Colonic mucosa (tissue), 4 donors: ENCODE data around the gene NTSR1. TPM values are rescaled to one million over a fixed set of nuclear protein-coding genes. Genes with fewer than 3 reads are reported as not detected.
A peak's percentile ranks its signal among the peaks of the same experiment; 100 is the strongest.
"Not testable (repeated sequence)": the region's sequence is repeated elsewhere in the genome, so short reads cannot be mapped to it uniquely, and the experiment has no call there.

Experiments used
- DNase-seq: peaks from one replicate; pipeline ENCODE4 v3.0.0-alpha.2; 2020
- H3K27ac ChIP-seq: fragments of 200-600 bp; one replicate; pipeline ENCODE4 v1.8.0; 2021
- H3K27me3 ChIP-seq: fragments of 200-600 bp; one replicate; pipeline ENCODE4 v1.8.0; 2021
- H3K36me3 ChIP-seq: fragments of 200-600 bp; one replicate; pipeline ENCODE4 v1.8.0; 2021
- H3K4me1 ChIP-seq: fragments of 200-600 bp; one replicate; pipeline ENCODE4 v1.8.0; 2021; ENCODE audit warnings: mild to moderate bottlenecking
- H3K4me3 ChIP-seq: fragments of 200-600 bp; one replicate; pipeline ENCODE4 v1.8.0; 2021
- H3K9ac ChIP-seq, 2 donors: one replicate each; pipeline ENCODE4 v1.7.0; 2013; ENCODE audit warnings: control low read depth in 2 of 2, low read depth in 2 of 2, low read length in 2 of 2
- H3K9me3 ChIP-seq: fragments of 200-600 bp; one replicate; pipeline ENCODE4 v1.8.0; 2021
- CTCF ChIP-seq: fragments of 200-600 bp; IDR thresholded peaks from one replicate; pipeline ENCODE4 v1.8.0; 2022; ENCODE audit warnings: antibody characterized with exemption, mild to moderate bottlenecking
- intact Hi-C: fragments of 100-400 bp; cut with DNase I; formaldehyde crosslinking; loops from one replicate; pipeline ENCODE4 v1.14.1; 2022
- total RNA-seq, 2 donors: library from RNA; stranded (reverse); fragmentation: NEBNext Ultra II Directional in 1 of 2; extraction: Animal tissue kit (Norgen Biotek cat#: 25700) in 1 of 2; gene quantifications; one replicate each; pipeline ENCODE4 v1.2.1, GENCODE V29; 2021
- donor health status: healthy.
- donor health status: DM: no; HTN: no; CAD: no.
- donor health status: DM: no; HTN: no; CAD: no.

Gene NTSR1
- total RNA-seq, 2 donors from 2014 or later = 0.05 to 2.9 TPM

DNA sequence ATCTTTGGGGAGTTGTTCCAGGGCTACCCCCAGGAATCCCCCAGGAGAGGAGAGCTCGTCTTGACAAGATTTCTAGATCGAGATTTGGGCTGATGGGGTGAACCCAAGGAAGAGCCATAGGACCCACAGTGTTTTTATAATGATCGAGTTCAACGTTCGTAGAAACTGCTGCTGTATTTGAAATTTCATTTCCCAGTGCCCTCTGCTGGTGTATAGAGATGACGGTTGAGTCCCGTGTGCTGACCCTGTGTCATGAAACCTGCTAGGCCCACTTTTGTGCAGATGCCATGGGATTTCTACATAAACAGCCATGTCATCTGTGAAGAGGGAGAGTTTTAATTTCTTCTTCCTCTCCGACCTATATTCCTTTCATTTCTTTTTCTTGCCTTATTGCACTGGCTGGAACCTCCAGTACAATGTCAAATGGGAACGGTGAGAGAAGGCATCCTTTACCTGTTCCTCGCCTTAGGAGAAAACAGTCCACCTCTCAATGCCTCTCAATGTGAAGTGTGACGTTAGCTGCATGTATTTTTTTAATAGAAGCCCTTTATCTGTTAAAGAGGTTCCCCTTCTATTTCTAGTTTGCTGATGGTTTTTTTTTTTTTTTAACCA is 28.6 kb upstream of the NTSR1 start:
- no peak overlapping the region for H3K27ac ChIP-seq
- TF ChIP-seq CTCF = no peak
- no peaks in the 10 kb centered on the region for H3K9me3 ChIP-seq
- no peaks in the 10 kb centered on the region for H3K27me3 ChIP-seq
- no peaks in the 10 kb centered on the region for H3K36me3 ChIP-seq
- no peaks in the 10 kb centered on the region for H3K4me1 ChIP-seq
- no peak overlapping the region for H3K9ac ChIP-seq
- intact Hi-C loops = no loop called here
- H3K4me3 ChIP-seq = no peak overlapping the region
- no peak for DNase-seq

- H3K27me3 ChIP-seq = no peaks in the 10 kb centered on the region
- no peak for TF ChIP-seq CTCF
- H3K9ac ChIP-seq = no peak overlapping the region
- H3K9me3 ChIP-seq = no peaks in the 10 kb centered on the region
- DNase-seq = no peak
- no peaks in the 10 kb centered on the region for H3K36me3 ChIP-seq
- no peak overlapping the region for H3K27ac ChIP-seq
- intact Hi-C loops = no loop called here
- H3K4me1 ChIP-seq = peaks cover 6% of the 10 kb centered on the region
- H3K4me3 ChIP-seq = no peak overlapping the region
These were observed 25.6 kb upstream of the NTSR1 start for GRCh38 chr20:62682912-62683517.

DNA sequence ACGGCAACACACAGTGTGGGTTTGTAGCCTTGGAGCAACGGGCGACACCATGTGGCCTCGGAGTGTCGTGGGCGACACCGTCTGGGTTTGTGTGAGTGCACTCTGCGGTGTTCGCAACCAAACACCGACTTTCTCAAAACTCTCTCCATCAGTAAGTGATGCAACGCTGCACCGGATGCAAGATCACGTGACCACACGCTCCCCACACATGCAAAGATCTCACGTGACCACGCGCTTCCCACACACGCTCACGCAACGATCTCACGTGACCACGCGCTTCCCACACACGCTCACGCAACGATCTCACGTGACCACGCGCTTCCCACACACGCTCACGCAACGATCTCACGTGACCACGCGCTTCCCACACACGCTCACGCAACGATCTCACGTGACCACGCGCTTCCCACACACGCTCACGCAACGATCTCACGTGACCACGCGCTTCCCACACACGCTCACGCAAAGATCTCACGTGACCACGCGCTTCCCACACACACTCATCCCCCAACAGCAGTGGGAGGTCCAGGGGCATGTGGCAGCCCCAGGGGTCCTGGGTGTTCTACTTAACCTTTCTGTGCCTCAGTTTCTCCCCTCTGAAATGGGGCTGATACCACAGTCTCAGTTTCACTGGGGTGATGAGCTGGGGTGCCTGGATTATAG is 24.8 kb upstream of the NTSR1 start:
- DNase-seq, H3K9me3 ChIP-seq, H3K27ac ChIP-seq, intact Hi-C loops, H3K9ac ChIP-seq, H3K27me3 ChIP-seq, H3K36me3 ChIP-seq, H3K4me1 ChIP-seq, H3K4me3 ChIP-seq: not testable (repeated sequence)

- Histone ChIP-seq H3K9ac (no peak overlapping the region), H3K9me3 (no peaks in the 10 kb centered on the region), H3K4me1 (peaks cover 6% of the 10 kb centered on the region), H3K27me3 (no peaks in the 10 kb centered on the region), H3K36me3 (no peaks in the 10 kb centered on the region), H3K4me3 (no peak overlapping the region), H3K27ac (no peak overlapping the region)
- no peak for DNase-seq
- no peak for TF ChIP-seq CTCF
- intact Hi-C loops = no loop called here
These were observed 23.7 kb upstream of the NTSR1 start for GRCh38 chr20:62684981-62685380.

DNA sequence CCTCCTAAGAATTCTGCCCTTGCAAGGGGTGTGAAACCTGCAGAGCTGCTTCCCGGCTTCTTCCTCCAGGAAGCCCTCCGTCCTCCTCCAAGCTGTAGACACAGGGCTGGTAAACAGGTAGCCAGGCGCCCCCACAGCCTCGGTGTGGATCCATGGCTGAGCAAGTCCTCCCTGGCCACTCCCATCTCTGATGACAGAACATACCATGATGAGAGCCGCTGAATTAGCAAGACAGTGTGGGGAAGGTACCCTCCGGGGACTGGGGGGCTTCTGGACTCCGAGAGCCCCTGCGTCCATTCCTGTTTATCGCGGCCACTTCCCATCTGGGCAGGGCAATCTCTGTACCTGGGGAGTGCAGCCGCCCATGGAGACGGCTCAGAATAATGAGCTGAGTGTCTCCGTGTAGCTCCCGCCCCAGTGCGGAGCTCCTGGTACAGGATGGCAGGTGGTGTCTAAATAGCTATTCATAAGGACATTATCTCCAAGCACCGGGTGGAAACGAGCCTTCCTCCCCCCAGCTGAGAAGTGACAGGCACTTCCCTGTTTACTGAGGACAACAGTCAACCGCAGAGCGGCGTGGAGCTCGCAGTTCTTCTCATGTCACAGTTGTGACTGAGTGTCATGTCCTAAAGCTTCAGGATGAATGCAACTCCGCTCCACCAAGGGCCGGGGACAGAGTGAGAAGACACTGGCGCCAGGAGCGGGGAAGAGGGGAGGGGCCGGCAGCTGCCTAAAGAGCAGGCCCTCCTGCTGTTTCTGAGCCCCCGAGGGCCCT is 22.7 kb upstream of the NTSR1 start:
- no peaks in the 10 kb centered on the region for H3K36me3 ChIP-seq
- peak; percentile 49 for DNase-seq
- H3K27ac ChIP-seq = no peak overlapping the region
- H3K4me3 ChIP-seq = no peak overlapping the region
- no peak for TF ChIP-seq CTCF
- intact Hi-C loops = no loop called here
- no peaks in the 10 kb centered on the region for H3K9me3 ChIP-seq
- H3K27me3 ChIP-seq = no peaks in the 10 kb centered on the region
- no peak overlapping the region for H3K9ac ChIP-seq
- H3K4me1 ChIP-seq = peaks cover 6% of the 10 kb centered on the region
